Activated CD4-positive, alpha-beta T cell treated with anti-CD3 and anti-CD28 coated beads for 4 hours (primary cell): ENCODE data around the gene ABCE1.

Experiments used
- DNase-seq, 2 donors: peaks; one replicate each; pipeline ENCODE4 v3.0.0-alpha.2; 2020

ABCE1 gene

DNA sequence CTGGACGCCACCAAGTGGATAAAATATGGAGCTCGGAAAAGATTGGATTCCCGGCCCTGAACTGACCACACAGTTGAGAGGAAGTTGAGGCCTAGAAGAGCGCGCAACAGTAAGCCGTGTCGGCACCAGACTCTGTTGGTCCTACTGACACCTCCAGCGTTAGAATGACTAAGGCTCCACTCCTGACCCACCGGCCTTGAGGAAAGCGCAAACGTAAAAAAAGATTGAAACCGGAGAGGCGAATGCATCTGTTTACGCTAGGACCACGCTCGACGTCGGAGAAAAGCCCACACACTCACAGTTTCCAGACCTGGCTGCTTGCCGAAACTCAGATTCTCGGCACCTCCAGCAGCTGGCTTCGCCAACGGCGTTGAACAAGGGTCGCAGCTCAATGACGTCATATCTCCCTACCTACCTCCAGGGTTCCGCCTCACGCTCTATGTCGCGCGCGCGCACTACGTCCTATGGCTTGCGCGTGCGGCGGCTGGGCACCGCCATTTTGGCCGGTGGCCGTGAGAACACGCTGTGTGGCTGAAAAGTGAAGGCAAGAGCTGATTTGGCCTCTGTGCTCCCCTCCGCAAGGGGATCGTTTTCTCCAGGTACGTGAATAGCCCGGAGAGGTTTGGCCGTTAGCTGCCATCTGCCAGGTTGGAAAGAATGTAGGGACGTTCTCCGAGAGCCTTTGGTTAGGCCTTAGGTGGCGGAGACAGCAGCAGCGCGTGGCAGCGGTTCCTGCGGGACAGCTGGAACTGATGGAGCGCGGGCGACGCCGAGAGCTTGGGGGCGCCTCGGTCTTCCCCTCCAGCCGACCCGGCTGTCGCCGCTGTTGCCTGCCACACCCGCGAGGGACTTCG is at the start of gene ABCE1, which contains the start of gene ANAPC10:
Gene ABCE1 (plus strand): TSS at position 491 of the 854 bp plus-strand sequence. CDS start 6,102 bp downstream, outside the sequence.
Gene ANAPC10 (minus strand): TSS at position 376 of the 854 bp plus-strand sequence. CDS start 2,097 bp downstream, outside the sequence.
- DNase-seq = peak; percentile 97 to 98

DNA sequence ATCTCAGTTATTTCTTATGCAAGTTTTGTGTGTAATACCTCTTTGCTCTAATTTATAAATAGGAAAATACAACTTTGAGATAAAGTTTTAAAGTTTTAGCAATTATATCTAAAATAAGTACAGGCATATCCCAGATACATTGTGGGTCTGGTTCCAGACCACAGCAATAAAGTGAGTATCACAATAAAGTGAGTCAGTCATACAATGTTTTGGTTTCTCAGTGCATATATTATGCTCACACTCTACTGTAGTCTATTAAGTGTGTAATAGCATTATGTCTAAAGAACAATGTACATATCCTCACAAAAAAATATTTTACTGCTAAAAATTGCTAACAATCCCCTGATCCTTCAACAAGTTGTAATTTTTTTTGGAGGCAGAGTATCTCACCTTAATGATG is 49.3 kb upstream of the ABCE1 start:
- no peak for DNase-seq

DNA sequence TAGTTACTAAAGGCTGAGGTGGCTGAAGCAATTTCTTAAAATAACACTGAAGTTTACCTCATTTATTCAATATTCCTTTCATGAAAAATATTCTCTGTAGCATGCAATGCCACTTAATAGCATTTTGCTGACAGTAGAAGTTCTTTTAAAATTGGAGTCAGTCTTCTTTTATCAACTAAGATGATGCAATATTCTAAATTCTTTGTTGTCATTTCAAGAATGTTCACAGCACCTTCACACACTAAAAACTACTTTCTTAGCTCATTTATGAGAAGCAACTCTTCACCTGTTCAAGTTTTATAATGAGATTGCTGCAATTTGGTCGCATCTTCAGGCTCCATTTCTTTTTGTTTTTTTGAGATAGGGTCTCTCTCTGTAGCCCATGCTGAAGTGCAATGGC is 48.9 kb upstream of the ABCE1 start:
- no peak for DNase-seq

DNA sequence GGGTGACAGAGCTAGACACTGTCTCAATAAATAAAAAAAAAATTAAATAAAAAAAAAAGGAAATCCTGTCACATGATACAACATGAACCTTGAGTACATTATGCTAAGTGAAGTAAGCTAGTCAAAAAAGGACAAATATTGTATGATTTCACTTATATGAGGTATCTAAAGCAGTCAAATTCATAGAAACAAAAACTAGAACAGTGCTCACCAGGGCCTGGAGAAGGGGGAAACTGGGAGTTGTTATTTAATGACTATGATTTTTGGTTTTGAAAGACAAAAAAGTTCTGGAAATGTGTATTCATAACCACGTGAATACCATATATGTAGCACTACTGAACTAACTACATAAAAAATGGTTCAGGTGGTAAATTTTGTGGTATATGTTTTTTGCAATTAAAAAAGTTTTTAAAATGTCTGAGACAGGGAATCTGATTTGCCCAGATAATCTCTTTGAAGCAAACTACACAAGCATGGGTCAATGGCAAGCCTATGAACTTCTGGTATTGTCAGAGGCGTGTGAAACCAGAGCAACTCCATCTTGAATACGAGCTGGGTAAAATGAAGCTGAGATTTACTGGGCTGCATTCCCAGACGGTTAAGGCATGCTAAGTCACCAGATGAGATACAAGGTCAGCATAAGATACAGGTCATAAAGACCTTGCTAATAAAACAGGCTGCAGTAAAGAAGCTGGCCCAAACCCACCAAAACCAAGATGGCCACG is 42.4 kb upstream of the ABCE1 start:
- no peak for DNase-seq

DNA sequence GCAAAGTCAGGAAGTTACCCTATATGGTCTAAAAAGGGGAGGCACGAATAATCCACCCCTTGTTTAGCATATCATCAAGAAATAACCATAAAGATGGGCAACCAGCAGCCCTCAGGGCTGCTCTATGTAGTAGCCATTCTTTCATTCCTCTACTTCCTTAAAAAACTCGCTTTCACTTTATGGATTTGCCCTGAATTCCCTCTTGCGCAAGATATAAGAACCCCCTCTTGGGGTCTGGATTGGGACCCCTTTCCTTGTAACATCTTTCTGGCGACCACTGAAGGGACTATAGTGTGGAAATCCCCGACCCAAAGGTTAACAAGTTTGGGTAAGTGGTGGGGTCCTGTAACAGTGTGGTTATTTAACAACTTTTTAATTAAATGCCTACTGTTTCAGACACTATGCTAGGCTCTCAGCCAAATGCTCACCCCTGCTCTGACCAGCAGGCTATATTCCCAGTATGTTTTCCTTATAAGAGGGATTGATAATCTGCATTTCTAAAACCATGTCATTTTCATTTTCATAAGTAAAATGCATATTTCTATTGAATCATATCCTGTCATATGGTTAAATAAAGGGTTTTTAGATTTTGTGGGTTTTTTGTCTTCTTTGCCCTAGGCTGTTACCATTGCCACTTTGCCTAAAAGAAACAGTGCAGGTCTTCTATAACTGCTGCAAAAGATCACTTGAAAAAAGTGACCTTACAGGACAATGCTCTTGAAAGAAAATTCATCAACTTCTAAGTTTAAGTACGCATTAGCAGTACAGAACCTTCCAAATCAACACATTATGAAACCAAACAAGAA is 41.6 kb upstream of the ABCE1 start:
- DNase-seq = no peak

DNA sequence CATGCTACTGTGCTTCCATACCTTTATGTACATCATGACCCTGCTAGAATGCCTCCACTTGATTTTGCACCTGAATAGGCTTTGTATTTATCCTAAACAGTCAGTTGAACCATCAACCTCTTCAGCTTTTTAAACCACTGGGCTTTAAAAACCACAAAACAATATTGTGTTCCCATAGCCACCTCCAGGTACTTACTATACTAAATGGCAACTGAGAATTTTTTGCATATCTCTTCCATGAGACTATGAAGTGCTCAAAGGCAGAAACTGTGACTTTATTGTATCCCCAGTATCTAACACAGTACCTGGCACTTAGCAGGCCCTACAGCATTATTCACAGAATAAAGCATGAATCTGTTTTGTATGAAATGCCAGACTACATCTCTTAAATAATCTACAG is 39.9 kb upstream of the ABCE1 start:
- no peak for DNase-seq

DNA sequence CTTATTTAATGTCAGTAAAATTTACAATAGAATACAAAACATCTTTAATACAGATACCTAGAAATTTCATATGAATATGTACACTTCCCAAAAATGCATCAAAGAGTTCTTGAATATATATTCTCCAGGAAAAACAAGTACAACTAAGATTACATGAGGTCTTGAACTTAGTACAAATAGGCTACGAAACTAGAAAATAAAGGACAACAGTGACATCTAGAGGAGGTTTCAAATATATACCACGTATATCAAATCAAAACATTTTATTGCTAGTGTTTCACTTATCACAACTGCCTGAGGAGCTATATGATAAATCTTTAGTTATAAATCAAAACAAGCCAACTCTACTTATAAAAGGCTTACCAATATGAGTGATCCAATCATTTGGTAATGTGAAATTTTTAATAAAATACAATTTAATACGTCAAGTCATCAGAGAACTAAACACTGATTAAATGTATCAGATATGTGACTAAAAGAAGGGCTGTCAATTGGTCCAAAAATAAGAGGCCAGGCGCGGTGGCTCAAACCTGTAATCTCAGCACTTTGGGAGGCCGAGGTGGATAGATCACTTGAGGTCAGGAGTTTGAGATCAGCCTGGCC is 36.7 kb upstream of the ABCE1 start:
- no peak for DNase-seq

DNA sequence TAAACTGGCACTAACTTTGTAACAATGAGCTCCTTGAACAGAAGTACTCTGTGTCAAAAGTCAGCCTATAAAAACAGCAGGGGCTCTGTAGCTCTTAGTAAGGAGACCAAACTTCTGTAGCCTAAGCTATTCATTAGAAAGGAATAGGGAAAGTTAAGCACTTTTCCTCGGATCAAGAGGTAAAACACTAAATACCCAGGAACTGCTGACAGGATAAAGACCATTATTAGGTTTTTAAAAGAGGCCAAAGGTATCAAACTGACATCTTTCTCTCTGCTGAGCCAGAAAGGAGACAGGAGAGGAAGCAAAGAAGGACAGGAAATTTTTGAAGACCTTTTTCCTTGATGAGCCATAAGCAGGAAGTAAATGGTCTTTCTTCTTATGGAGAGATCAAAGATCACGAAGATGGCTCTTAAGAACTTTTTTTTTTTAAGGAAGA is 32.0 kb upstream of the ABCE1 start:
- DNase-seq = no peak

DNA sequence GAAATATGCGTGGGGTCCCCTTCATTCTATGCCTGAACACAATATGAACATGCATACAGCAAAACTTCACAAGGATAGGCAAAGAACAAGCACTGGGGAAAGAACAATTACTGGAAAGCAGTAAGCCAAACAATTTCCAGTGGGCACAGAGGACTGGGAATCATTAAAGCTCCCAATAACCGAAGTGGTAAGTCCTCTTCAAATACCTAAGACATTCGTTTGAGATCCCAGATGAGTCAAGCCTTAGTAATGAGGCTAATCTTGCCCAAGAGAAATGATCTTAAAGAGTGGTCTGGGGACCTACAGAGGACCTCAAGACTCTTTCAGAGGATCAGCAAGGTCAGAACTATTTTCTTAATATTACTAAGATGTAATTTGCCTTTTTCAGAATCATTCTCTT is 28.8 kb upstream of the ABCE1 start:
- DNase-seq = no peak

DNA sequence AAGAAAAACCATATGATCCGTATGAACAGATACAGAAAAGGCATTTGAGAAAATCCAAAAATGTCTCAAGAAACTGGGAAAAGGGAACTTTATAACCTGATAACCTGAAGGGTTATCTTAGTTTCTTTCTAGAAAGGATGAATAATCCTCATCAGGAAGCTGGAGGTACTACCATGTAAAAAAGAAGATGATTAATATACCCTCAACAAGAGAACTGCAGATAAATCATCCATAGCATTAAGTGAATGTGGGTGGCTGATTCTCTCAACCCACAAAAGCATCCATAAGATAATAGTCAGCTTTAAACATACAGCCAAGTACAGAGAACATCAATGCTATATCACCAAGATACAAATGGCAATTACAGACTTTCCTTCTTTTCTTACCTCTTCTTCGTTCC is 26.6 kb upstream of the ABCE1 start:
- DNase-seq = no peak

DNA sequence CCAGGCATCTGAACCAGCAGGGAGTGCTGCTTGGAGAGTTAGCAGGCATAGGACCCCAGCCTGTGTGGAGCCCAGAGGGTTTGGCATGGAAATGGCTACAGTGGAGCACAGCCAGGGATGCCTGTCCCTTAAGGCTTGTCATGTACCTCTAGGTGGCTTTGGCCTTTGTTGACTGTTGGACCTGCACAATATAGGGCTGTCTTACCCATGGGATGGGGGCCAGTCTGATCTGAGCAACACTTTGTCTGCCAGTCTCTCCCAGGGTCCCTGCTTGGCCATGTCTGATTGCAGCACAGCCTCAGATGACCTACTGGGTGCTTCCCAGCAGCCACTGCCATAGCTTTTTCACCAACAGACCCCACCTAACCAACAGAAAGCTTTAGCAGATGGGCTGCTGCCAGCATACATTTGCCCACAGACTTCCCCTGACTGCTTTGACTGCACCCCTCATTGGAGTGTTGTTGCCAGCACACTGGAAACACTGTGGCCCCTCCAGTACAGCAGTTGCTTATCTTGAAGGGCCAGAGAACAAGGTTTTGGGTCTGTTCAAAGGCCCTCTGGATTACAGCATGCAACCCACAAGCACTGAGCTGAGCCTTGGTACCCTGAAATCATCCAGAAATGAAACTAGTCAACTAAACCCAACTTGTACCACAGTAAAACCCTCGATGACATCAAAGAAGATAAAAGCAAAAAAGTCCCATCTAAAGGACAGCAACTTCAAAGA is 22.2 kb upstream of the ABCE1 start:
- DNase-seq = no peak

DNA sequence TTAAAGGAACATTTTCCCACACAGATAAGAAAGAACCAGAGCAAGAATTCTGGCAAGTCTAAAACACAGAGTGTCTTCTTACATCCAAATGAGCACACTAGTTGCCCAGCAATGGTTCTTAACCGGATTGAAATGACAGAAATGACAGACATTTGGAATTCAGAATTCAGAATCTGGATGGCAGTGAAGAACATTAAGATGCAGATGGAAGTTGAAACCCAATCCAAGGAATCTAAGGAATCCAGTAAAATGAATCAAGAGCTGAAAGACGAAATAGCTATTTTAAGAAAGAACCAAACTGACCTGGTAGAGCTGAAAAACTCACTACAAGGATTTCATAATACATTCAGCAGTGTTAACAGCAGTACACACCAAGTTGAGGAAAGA is 21.6 kb upstream of the ABCE1 start:
- no peak for DNase-seq

DNA sequence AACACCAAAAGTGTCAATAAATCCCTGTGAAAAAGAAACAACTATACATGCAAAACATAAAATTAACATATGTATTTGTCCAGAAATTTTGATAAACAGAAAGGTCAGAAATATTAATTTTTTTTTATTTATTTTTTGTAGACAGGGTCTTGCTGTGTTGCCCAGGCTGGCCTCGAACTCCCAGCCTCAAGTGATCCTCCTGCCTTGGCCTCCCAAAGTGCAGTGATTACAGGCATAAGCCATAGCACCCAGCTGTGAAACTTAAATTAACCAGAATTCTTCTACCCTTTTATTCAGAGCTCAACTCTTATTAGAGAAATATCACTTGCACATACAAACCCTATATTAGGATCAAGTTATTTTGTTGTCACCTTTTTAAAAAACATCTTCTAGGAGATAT is 16.4 kb upstream of the ABCE1 start:
- DNase-seq = no peak

DNA sequence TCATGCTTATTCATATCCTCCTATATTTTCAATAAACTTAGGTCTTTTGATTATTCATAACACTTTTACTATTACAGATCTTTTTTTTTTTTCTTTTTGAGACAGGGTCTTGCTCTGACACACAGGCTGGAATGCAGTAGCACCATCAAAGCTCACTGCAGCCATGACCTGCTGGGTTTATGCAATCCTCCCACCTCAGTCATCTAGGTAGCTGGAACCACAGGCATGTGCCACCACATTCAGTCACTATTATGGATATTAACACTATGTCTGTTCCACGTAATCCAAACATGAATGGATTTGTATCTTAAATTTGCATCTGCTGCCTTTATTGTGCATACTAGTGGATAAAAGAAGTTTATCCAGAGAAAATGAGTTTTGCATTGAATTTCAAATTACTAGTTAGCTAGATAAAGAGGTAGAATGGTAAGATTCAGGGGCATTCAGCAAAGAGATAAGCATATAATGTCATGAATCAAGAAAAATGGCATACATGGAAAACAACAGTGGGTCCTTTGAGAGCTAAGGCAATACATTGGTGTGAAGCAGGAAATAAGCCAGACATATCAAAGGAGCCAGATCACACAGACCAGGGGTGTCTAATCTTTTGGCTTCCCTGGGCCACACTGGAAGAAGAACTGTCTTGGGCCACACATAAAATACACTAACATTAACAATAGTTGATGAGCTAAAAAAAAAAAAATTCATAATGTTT is 14.1 kb upstream of the ABCE1 start:
- DNase-seq = no peak

DNA sequence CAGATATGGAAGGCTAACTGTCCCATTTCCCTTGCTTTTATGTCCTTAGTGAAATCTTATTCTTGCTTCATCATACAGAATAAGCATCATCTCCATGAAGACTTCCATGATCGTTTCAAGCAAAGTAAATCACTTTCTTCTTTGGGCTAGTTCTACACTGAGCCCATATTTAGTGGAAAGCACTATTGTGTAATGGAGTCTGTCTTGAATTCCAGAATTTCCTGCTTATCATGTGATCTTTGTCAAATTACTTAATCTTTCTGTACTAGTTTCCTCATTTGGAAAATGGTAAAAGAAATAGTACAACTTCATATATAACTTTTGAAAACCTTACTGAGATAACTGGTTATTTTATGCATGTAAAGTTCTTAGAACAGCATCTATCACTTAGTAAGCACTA is 7.7 kb upstream of the ABCE1 start:
- DNase-seq = no peak

DNA sequence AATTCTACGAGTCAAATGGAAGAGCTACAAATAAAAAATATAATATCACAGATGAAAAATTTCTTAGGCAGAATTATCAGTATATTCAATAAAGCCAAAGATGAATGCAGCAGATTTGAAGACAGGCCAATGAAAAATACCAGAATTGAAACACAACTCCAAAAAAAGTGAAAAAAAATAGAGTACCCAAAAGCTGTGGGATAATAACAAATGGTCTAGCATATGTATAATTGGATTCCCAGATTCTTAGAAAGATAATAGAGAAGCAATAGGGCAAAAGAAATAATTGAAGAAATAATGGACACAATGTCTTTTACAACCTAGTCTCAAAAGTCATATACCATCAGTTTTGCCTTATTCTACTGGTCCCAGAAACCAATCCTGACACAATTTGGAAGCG is 4.5 kb upstream of the ABCE1 start:
- DNase-seq = no peak

DNA sequence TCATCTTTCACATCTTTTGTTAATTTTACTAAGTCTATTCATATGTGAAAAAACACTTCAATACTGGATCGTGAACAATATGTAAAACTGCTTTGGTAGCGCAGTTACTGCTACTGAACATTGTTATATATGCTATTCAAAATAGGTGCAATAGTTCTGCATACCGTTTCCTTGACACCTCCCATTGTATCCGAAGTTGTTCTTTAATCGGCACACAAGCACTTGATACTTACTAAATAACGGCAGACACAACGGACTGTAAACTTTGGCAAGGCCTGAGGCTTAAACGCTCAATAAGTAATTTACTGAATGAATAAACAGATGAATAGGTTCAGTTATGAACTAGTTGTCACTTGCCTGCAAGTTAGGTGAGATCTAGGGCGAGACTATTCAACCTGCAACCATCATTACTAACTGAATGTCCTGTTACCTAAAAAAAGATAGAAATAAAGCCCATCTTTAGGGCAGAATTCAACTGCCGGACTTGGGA is 735 bp upstream of the ABCE1 start:
- peak in 1 of 2 donors; percentile 1 for DNase-seq

DNA sequence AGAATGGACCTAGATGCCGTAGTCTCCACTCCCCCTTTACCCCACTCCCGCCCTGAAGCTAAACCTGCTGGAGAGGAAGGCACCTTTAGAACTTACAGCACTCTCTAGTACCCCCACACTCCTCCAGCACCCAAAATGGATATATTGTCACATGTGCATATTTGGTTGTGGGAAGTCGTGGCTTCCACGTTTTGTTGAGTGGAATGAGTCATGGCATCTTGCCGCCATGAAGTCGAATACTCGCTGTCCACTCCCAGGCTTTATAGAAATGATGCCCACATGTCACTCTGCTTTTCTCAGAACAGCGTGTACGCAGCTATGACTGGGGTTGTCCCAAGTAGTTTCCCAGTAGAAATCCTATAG is 545 bp downstream of the ABCE1 start:
- peak; percentile 51 to 60 for DNase-seq

DNA sequence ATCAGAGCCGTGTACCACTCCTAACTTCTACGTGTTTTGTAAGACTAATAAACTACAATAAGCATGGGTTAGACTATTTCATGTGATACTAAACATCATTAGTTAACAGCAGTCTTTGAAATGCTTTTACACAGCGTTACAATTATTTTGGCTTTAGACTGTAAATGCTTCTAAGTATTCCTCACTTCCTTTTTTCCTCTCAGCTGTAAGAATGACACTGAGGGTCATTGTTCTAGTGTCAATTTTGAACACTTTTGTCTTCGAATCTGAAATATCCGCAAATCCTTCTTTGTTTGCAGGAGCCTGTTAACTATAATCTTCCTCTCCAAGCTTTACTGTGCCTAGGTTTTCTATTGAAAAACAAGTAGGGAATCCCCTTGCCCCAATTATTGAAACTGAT is 1.5 kb downstream of the ABCE1 start:
- DNase-seq = no peak

DNA sequence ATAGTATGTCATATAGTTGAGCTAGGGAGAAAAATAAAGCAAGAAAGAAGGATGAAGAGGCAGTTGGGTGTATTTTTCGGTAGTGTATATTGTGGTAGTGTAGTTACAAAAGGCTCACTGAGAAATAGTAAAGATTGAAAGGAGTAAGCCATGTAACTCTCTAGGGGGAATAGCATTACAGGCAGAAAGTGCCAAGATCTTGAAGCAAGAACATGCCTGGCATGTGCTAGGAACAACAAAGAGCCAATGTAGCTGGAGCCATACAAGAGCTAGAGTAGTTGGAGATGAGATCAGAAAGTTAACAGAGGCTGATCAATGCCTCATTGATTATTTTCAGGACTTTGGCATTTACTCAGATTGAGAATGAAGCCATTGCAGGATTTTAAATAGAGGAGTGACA is 3.0 kb downstream of the ABCE1 start:
- DNase-seq = no peak

DNA sequence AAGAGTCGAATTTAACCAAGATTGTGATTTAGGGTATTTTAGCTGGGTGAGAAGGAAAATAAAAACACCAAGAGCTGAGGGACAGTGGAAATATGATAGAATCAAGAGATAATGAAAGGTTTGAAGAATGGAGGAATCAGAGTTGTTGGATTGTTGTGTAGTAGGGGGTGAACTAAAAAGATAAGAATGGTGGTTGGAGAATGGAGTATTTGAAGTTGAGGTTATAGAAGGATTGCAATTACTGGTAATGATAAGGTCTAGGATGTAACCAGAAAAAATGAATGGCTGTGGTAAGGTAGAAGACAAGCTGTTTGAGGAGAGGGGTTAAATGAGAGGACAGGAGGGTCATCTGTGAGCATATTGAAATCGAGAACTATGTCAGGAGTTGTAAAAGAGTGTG is 4.5 kb downstream of the ABCE1 start:
- no peak for DNase-seq
